GM12872 (cell line): ENCODE measurements around the gene EXD3.

ENCODE experiments used
- CTCF ChIP-seq: IDR thresholded peaks from 3 replicates; pipeline ENCODE4 v1.5.1; 2011; ENCODE audit warnings: low read depth, mild to moderate bottlenecking, low read length, moderate library complexity; ENCODE audit not compliant: insufficient read depth

Gene EXD3

GRCh38 chr9:137396227-137396626 lies 26.7 kb downstream of the EXD3 start:
- no peak for TF ChIP-seq CTCF

DNA sequence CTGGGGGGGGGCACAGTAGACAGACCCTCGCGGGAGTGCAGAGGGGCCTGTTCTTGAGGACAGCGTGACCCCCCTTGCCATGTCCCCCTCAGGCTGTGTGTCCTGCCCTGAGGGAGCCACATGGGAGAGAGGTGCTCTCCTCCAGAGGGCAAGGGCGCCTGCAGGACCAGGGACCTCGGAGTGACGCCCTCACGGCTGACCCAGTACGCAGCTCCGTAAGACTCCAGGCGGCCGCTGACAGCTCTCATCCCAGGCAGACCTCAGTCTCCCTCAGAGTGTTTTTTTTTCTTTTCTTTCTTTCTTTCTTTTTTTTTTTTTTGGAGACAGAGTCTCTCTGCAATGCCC lies 27.3 kb downstream of the EXD3 start:
- no peak for TF ChIP-seq CTCF

DNA sequence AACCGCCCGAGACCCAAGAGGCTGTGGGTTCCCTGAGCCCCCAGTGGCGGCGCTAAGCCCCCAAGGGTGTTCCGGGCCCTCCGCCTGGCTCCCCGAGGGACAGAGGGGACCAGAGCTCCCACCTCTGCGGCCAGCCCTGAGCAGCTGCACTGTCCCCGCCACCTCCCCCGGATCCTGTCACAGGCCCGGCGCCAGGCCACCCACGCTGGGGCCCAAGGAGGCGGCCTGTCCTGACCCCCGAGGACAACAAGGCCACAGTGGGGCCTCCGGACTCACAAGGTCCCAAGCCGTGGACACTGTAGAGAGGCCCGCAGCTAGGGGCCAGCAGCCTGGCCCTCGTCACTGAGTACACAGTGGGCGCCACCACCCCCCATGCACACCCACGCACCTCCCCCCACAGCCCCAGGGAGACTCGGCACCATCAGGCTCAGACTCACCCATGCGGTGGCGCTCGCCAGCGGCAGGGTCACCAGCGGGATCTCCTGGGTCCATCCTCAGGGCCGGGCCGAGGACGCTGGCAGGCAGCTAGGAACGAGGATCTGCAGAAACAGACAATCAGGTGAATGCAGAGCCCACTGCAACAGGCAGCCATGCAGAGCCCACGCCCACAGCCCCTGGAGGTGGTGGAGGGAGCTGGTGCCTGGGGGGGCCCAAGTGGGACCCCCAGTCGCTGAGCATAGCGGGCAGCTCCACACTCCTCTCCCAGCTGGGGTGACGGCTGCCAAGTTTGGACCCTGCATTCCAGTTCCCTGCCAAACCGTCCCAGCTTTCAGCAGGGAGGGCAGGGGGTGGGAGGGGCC lies 27.9 kb downstream of the EXD3 start:
- TF ChIP-seq CTCF: no peak

DNA sequence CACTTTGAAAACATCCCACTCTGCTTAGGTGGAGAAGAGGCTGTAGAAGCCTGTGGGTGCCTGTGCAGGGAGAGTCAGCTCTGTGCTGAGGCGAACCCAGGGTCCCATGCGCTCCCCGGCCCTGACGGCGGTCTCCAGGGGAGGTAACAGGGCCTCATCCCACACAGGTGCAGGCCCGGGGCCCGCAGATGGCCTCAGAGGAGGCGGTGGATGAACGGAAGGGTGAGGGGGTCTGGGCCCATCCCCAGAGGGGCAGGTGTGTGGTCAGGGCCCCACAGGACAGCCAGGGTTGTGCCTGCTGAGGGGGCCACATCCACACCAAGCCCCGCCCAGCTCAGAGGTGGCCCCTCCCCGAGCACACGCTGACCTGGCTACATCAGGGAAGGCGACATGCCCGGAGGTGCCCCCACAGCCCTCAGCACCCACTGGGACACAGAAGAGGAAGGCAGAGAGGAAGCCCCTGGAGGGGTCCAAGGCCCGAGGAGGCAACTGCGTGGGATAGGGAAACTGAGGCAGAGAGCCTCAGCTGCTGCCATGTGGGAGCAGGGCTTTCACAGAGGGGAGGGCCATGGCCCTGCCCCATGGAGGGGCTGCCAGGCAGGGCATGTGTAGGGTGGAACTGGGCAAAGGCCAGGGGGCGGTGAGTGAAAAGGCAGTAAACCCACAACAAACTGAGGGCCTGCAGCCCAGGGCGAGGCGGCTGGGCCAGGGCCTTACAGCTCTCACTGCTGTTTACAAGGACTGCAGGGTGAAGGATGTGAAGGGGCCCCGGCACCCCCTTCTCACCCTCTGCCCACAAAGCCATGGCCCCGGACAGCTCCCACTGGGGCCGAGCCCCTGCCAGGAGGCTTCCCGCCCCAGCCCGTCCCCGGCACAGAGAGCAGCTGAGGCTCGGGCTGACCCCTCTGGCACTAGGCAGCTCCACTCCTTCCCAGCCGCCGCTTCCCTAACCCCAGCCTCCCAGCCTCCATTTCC lies 29.5 kb downstream of the EXD3 start:
- TF ChIP-seq CTCF: no peak

DNA sequence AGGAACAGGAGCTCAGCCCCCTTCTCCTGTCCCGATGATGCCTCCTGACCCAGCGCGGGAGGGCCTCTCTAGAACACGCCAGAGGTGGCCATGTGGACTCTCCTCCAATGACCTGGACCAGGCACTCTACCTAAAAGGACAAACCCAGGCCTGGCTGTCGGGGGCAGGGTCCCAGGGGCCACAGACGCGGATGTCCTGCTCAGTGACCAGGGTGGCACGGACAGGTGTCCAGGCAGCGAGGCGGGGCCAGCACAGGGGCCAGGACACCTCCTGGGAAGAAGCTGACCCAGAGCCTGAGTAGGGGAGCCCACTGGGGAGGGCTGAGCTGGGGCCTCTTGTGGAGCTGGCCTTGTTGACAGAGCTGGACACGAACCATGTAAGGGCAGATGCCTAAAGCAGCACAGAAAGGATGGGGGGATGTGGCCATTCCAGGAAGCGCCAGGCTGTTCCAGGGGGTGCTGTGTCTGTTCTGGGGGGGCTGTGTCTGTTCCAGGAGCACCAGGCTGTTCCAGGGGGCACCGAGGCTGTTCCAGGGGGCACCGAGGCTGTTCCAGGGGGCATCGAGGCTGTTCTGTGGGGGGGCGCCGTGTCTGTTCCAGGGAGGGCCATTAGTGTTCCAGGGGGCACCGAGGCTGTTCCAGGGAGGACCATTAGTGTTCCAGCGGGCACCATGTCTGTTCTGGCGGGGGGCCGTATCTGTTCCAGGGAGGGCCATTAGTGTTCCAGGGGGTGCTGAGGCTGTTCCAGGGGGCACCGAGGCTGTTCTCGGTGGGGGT lies 30.5 kb downstream of the EXD3 start:
- TF ChIP-seq CTCF: no peak

DNA sequence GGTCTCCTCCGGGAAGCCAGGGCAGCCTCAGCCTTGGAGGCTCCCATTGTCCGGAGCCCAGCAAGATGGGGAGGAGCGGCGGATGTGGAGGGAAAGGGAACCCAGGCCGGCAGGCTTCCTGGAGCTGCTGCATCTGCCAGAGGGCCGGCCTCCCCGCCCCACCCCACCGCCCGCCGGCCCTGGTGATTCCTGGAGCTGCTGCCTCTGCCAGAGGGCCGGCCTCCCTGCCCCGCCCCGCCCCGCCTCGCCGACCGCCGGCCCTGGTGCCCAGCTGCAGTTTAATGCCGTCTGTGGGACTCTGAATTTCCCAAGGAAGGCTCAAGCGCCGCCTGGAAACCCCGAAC lies 31.6 kb downstream of the EXD3 start:
- TF ChIP-seq CTCF: no peak
